ENCODE measurements around the gene COL8A1. TPM values are rescaled to one million over a fixed set of nuclear protein-coding genes. Genes with fewer than 3 reads are reported as not detected.

The COL8A1 gene
- total RNA-seq, 1 experiment from 2014 or later: 0.13 TPM

GRCh38 chr3:99670556-99670950 is 32.2 kb downstream of the COL8A1 start:
- no peak for DNase-seq (ENCODE audit: low spot score)

- DNase-seq (ENCODE audit: low spot score): peak; percentile 40
Measured at GRCh38 chr3:99674086-99674789, 35.8 kb downstream of the COL8A1 start.

- no peak for DNase-seq (ENCODE audit: low spot score)
Measured at GRCh38 chr3:99678023-99678422, 39.6 kb downstream of the COL8A1 start.

GRCh38 chr3:99678896-99679295 is 40.5 kb downstream of the COL8A1 start:
- no peak for DNase-seq (ENCODE audit: low spot score)

- no peak for DNase-seq (ENCODE audit: low spot score)
Measured at GRCh38 chr3:99681512-99681911, 43.1 kb downstream of the COL8A1 start.

GRCh38 chr3:99681976-99682375 is 43.6 kb downstream of the COL8A1 start:
- no peak for DNase-seq (ENCODE audit: low spot score)

- no peak for DNase-seq (ENCODE audit: low spot score)
Measured at GRCh38 chr3:99683465-99683864, 45.1 kb downstream of the COL8A1 start.

- DNase-seq (ENCODE audit: low spot score): no peak
Measured at GRCh38 chr3:99683876-99684275, 45.5 kb downstream of the COL8A1 start.

- no peak for DNase-seq (ENCODE audit: low spot score)
Measured at GRCh38 chr3:99684644-99685043, 46.2 kb downstream of the COL8A1 start.

GRCh38 chr3:99686469-99686868 is 48.1 kb downstream of the COL8A1 start:
- DNase-seq (ENCODE audit: low spot score): no peak

- peak; percentile 80 for DNase-seq (ENCODE audit: low spot score)
Measured at GRCh38 chr3:99686955-99687612, 48.7 kb downstream of the COL8A1 start.

- DNase-seq (ENCODE audit: low spot score): no peak
Measured at GRCh38 chr3:99690761-99691369, 52.5 kb downstream of the COL8A1 start.

- DNase-seq (ENCODE audit: low spot score): no peak
Measured at GRCh38 chr3:99693636-99694035, 55.2 kb downstream of the COL8A1 start.

GRCh38 chr3:99696497-99696896 is 58.1 kb downstream of the COL8A1 start:
- DNase-seq (ENCODE audit: low spot score): no peak

- peak; percentile 31 for DNase-seq (ENCODE audit: low spot score)
Measured at GRCh38 chr3:99697250-99697649, 58.9 kb downstream of the COL8A1 start.

GRCh38 chr3:99698932-99699331 is 60.5 kb downstream of the COL8A1 start:
- no peak for DNase-seq (ENCODE audit: low spot score)

GRCh38 chr3:99699841-99700240 is 61.4 kb downstream of the COL8A1 start:
- no peak for DNase-seq (ENCODE audit: low spot score)

GRCh38 chr3:99700631-99701268 is 62.4 kb downstream of the COL8A1 start:
- no peak for DNase-seq (ENCODE audit: low spot score)

- no peak for DNase-seq (ENCODE audit: low spot score)
Measured at GRCh38 chr3:99702953-99703943, 64.9 kb downstream of the COL8A1 start.

GRCh38 chr3:99704417-99704816 is 66.0 kb downstream of the COL8A1 start:
- no peak for DNase-seq (ENCODE audit: low spot score)

GRCh38 chr3:99706410-99706809 is 68.0 kb downstream of the COL8A1 start:
- DNase-seq (ENCODE audit: low spot score): no peak
